COLO829 (cell line): ENCODE data around the gene DST.
"Not testable (repeated sequence)": the region's sequence is repeated elsewhere in the genome, so short reads cannot be mapped to it uniquely, and the experiment has no call there.

Source experiments
- DNase-seq: peaks from one replicate; pipeline ENCODE4 v3.0.0; 2012; ENCODE audit warnings: low spot score

Gene DST

DNA sequence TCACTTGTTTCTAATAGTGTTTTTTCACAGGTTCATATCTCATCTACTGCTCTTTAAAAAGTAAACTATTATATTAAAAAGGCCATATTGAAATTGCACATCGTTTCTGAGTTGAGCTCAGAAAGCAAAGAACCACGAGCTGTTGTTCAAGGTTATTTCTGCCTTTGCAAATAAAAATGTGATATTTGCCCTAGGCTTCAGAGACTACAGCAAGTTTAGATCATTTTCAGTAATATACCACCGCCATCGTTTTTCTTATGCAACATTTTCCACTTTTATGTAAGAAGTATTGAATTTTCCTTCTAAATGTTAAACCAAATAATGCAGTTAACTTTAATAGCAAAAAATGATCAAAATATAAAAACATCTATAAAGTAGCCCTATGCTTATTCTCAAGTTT, 71.1 kb downstream of the DST start:
- DNase-seq, result no peak

GRCh38 chr6:56570413-56571359, 72.0 kb downstream of the DST start:
- peak; percentile 64 for DNase-seq

GRCh38 chr6:56567501-56567900, 75.2 kb downstream of the DST start:
- no peak for DNase-seq

- not testable (repeated sequence) for DNase-seq
Observed at GRCh38 chr6:56562730-56563129, 80.0 kb downstream of the DST start.

DNA sequence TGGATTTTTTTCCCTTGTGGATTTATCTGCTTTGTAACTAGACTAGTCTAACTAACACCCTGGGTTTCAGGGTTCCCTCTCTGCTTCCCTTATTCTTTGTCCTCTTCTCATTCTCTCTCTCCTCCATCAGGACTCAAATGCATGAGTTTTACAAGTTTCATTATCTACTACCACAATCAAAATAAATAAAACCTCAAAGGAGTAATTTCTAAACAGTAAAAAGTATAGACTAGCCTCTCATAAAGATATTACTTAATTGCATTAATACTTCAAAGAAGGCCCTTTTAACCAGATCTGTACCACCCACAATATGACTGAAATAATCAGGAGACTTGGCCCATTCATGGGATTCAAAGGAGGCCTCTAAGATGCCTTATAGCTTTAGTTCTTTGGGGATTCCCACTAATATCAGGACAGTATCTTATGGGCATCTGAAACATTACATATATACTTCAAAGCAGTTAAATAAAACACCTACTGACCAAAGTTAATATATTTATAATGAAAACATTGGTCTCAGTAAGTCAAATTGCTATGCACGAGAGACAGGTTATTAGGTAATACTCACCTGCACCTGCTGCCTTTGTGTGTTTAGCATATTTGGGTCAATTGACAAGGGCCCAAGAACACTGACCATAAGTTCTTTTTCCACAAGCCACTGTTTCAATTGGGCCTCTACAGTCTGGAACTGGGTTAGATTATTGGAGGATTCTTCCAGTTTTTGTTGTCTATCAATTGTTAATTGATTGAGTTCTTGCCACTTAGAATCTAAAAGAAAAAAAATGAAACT, 85.7 kb downstream of the DST start:
- DNase-seq, result no peak

DNA sequence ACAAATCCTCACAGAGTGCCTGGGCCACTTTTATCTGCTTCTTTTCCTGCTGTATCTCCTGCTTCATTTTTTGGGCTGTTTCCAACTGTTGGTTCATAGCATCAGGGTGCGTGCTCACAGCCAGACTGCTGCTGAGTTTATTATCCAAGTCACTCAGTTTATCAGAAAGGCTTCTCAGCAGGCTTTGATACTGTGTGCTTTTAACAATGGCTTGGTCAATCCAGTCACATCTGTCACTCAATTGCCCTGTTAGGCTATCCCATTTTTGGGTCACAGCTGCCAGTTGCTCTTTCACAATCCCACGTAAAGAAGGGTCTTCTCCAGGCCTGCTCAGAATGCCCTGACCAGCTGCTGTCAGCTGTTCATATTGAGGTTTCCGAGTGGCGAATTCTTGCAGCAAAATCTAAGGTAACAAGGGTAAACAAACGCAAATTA, 87.2 kb downstream of the DST start:
- no peak for DNase-seq

DNA sequence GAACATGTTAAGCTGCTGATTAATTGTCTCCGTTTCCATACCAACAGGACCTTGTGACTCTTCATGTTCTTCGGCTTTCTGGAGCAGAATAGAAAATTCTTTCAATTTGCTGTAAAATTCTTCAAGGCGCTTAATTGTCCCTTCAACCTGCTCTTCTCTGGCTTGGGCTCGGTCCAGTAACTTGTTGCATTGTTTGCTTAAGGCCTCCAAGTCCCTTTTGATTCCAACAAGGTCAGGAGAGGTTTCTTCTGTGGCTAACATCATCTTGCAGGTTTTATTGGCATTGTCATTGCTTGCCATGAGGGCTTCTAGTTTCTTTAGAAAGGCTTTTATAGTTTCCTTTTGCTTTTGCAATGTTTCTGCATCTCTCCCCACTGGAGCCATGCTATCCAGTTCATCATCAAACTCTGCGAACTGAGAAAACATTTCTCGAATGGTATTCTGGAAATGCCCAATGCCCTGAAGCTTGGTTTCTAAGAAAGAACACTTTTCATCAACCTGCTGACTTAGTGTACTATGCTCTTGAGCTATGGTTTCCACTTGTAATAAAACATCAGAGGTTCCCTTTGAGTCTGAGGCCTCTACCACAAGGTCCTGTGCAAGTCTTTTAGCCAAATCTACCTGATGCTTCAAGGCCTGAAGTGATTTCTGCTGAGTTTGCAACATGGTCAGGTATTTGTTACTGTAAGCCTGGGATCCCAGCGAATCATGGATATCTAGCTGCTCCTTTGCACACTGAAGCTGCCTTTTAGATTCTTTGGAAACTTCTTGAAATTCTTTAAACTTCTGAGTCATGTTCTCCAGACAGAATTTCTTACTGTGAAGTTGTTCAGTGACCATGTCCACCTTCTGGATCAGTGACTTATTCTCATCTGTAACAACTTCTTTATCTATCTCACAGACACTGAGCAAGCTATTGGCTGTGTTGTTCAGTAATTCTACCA, 90.2 kb downstream of the DST start:
- DNase-seq, result no peak

- DNase-seq, result no peak
Observed at GRCh38 chr6:56551409-56552120, 91.1 kb downstream of the DST start.

DNA sequence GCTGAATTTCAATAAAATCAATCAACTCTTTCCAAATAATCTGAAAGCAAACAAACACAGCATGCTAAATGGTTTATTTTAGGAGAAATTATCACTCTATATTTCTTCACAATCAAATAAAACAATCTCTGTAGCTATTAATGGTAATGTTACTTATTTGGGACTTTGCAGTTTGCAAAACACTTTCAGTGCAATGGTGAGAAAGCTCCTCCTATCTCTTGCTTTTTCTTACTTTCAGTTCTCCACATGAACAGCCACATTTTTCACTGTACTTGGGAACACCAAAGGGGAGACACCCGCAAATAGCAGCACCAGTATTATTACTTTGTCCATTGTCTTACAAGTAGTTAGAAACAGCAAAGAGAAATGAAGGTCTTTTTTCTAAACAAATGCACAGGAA, 92.4 kb downstream of the DST start:
- no peak for DNase-seq

DNA sequence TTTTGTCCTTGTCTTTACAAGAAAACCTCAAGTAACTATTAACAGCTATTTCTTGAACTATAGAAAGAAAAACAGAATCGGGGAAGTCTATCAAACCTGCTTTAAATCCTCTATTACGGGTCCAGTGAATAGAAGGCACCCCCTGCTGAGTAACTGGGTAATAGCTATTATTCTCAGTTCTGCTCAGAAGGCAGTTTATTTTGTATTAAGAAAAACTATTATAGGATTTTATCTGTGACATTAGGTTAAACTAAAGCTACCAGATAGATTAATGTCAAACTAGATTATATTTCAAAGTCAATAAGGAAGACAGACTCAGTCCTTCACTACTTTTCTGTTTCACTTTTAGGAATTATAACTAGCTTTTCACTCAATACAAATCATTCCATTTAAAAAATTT, 93.7 kb downstream of the DST start:
- DNase-seq, result no peak

DNA sequence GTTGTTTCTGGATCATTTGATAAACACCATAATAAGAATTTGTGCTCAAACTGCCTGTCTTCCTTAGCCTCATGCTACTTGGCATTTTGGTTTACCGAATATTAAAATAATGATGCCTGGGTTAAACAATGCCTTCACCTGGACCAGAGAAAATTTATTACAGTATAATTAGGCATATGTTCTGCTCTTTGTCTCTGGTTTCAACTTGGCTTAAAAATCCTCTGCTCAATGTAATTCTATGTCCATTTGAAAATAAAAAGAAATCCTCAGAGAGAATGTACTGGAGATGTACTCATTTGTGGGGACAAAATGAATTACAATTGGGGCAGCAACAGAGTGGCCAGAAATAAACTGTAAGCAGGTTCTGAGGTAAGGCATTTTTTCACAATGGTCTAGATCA, 95.0 kb downstream of the DST start:
- no peak for DNase-seq

DNA sequence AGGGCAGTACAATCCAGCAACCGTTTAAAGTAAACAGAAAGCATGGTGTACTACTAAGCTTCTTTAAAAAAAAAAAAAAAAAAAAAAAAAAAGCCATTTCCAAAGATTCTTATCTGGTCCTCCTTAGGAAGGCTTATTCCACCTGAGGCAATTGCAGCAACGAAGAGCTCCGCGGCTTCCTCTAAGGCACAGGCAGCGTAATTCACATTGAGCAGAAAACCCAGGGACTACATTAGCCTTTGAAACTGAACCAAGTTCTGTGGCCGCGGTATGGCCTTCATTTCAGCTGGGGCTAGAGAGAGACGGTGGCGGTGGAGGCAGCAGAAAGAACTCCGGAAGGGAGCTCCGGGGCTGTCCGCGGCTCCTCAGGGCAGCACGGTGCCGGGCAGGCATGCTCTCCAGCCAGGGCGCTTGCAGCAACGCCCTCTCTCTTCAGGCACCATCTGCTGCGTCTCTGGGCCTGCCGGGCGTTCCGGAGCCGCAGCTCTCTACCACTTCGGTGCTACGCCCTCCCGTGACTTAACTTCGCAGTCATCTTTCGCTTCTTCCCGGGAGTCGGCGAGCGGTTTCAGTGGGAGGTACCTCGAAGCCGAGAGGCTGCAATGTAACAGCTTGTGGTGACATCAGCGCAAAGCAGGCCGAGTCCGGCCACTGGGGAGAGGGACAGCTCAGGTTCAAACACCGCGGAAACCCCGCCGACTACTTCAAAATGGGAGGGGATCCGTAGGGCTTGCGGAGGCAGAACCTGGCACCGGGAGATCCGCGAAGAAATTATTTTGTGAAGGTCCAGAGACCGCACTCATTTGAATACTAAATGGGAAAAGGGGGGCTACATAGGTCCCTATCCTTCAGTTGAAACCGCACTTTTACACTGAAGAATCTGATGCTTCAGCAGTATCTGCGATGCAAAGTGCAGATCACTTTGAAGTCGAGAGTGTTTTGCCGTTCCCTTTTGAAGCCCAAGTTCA, 100.0 kb downstream of the DST start:
- peak; percentile 36 for DNase-seq

DNA sequence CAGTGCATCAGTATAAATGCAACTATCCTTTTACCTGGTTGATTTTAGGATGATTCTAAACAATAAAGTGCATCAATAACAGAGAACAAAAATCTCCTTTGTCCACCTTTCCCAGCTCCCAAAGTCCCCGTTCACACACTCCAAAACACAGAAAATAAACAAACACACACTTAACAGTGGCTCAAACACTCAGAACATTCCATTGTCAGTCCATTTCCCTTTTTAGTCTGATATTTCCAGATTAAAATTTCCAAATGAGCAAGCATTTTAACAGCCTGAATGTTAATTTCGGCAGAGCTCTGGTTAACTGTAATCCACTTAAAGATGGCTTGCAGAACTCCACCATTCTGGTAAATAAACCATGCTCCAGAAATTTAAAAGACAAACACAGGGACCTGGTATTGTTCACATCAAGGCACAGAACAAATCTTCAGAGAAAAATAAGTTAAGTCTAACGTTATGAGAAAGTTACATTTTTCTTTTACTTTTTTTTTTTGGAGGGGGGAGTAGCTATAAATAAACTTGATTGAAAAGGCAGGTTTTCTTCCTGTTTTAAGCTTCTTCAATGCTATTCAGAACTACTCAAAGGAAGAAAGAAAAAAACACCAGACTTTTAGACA, 100.8 kb downstream of the DST start:
- DNase-seq, result no peak

- no peak for DNase-seq
Observed at GRCh38 chr6:56541030-56541600, 101.6 kb downstream of the DST start.

- no peak for DNase-seq
Observed at GRCh38 chr6:56540232-56541029, 102.3 kb downstream of the DST start.

DNA sequence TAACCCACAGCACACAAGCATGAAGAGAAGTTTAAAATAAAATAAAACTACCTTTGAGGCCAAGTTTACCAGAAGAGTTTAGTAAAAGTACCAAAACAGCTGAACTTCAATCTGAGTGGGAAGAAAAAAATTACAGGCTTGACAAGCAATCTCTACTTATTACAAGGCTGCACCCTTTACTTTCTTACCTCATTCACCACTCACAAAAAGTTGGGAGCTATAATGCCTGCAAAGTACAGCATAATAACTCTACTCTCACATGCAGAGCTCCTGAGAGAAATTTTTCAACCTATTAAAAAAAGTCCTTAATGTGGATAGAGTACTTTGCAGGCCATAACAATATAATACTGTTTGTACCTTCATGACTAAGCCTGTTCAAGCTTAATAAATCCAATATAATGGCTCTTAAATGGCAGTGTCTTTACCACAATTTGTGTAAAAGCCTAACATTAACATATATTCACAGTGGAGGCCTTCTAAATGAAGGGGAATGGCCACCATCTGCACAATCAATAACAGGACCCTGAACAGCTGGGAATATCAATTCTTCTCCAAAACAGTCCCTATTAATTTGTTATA, 103.1 kb downstream of the DST start:
- DNase-seq, result no peak

GRCh38 chr6:56538851-56539250, 103.8 kb downstream of the DST start:
- DNase-seq, result no peak

- DNase-seq, result no peak
Observed at GRCh38 chr6:56537223-56537770, 105.4 kb downstream of the DST start.
